Dermis blood vessel endothelial cell (primary cell): ENCODE data around the gene PRM3. TPM values are rescaled to one million over a fixed set of nuclear protein-coding genes. Genes with fewer than 3 reads are reported as not detected.
A peak's percentile ranks its signal among the peaks of the same experiment; 100 is the strongest.

Experiments used
- DNase-seq: peaks from one replicate; pipeline ENCODE4 v3.0.0; 2010
- total RNA-seq: library from RNA; depleted of rRNA; stranded (reverse); fragments of >200 nt; gene quantifications from 2 replicates; pipeline ENCODE4 v1.2.3, GENCODE V29; 2014

Gene PRM3, protein sequence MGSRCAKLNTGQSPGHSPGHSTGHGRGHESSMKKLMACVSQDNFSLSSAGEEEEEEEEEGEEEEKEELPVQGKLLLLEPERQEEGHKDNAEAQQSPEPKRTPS
- not detected in 2 replicates for total RNA-seq

DNA sequence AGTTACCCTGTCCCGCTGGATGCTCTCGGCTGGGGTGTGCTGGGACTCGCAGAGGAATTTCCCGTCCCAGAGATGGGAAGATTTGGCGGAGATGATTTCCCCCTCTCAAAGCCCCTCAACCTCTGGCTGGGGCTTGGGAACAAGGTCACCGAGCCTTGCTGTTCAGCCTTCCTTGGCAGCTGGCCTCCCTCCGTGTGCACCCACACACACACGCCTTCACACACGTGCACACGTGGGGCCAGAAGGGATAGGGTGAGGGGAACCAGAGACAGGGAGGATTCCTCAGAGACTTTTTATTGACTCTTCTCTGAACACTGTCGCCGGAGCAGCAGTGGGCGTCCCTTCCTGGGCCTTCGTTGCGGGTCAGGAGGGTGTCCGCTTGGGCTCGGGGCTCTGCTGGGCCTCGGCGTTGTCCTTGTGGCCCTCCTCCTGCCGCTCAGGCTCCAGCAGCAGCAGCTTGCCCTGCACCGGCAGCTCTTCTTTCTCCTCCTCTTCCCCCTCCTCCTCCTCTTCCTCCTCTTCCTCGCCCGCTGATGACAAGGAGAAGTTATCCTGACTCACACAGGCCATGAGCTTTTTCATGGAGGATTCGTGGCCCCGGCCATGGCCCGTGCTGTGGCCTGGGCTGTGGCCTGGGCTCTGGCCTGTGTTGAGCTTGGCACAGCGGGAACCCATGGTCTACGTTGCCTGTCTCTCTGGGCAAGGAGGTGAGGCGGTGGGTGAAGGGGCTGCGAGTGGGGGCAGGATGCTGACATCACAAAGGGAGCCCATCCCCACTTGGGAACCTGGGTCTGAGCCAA lies at the start of gene PRM3:
Gene PRM3 (minus strand): TSS at position 709 of the 800 bp plus-strand sequence. CDS start 34 bp downstream, at position 675.
- no peak for DNase-seq

DNA sequence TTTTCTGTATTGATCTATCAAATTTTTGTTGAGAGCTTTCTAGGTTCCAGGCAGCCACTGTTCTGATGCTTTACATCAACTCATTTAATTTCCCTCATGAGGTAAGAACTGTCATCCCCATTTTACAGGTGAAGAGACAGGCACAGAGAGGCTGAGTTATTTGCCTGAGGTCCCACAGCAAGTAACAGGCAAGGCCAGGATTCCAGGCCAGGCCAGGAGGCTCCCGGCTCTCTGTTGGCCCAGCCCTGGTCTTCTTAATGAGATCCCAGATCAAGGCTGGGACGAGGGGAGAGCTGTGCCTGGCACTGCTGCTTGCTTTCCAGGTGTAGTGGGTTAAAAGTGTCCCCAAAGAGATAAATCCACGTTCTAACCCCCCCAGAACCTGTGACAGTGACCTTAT lies 49.4 kb upstream of the PRM3 start:
- no peak for DNase-seq

GRCh38 chr16:11321662-11322061 lies 48.2 kb upstream of the PRM3 start:
- no peak for DNase-seq

DNA sequence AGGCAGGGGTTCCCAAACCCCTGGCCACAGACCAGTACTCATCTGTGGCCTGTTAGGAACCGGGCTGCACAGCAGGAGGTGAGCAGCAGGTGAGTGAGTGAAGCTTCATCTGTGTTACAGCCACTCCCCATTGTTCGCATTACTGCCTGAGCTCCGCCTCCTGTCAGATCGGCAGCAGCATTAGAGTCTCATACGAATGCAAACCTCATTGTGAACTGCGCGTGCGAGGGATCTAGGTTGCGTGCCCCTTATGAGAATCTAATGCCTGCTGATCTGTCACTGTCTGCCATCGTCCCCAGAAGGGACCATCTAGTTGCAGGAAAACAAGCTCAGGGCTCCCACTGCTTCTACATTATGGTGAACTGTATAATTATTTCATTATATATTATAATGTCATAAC lies 46.7 kb upstream of the PRM3 start:
- DNase-seq, result no peak

- peak; percentile 43 for DNase-seq
These were observed 46.2 kb upstream of the PRM3 start for GRCh38 chr16:11319529-11320146.

DNA sequence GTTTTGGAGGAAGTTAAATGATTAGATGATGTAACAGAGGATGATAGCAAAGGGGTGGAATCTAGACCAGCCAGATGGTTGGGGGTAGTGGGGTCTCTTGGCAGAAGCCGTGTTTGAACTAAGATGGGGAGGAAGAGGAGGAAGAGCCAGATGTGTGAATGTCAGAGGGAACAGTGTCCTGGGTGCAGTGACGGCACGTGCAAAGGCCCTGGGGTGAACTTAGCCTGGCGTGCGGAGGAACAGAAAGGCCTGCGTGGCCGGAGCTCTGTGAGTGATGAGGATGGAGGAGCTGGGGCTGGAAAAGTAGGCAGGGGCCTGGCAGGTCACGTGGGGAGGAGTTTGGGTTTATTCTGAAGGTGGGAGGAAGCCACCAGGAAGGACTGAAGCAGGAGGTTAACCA lies 45.4 kb upstream of the PRM3 start:
- DNase-seq, result no peak

GRCh38 chr16:11316331-11317015 lies 43.0 kb upstream of the PRM3 start:
- no peak for DNase-seq

GRCh38 chr16:11315510-11315909 lies 42.1 kb upstream of the PRM3 start:
- DNase-seq, result peak; percentile 56

GRCh38 chr16:11314309-11314894 lies 41.0 kb upstream of the PRM3 start:
- no peak for DNase-seq

DNA sequence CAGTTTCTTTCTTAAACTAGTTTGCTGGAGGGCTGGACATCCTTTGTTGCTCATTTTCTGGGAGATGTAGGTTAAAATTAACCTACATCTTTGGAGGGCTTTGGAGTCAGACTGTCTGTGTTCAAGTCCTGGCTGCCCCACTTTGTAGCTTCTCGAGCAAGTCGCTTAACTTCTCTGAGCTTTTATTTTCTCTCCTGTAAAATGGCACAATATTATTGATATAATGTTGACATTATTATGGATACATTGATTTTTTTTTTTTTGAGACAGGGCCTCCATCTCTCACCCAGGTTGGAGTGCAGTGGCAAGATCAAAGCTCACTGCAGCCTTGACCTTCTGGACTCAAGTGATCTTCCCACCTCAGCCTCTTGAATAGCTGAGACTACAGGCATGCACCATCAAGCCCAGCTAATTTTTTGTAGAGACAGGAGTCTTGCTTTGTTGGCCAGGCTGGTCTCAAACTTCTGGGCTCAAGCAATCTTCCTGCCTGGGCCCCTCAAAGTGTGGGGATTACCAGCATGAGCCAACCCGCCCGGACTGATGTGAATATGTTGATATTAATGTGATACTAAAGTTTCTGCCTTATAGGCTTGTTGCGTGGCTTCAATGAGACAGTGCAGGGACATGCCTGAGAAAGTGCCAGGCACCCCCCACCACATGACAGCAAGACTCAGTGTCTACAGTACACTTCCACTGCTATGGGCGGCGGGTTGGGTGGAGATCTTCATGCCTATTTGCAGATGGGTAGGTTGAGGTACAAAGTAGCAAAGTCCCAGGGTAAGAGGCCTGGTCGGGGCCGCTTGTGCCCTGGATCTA lies 40.3 kb upstream of the PRM3 start:
- DNase-seq, result no peak

GRCh38 chr16:11312718-11313492 lies 39.5 kb upstream of the PRM3 start:
- DNase-seq, result no peak

GRCh38 chr16:11310997-11311561 lies 37.6 kb upstream of the PRM3 start:
- peak; percentile 37 for DNase-seq

- DNase-seq, result no peak
These were observed 37.2 kb upstream of the PRM3 start for GRCh38 chr16:11310634-11310977.

- no peak for DNase-seq
These were observed 36.6 kb upstream of the PRM3 start for GRCh38 chr16:11309895-11310633.

GRCh38 chr16:11308493-11309283 lies 35.3 kb upstream of the PRM3 start:
- DNase-seq, result no peak

DNA sequence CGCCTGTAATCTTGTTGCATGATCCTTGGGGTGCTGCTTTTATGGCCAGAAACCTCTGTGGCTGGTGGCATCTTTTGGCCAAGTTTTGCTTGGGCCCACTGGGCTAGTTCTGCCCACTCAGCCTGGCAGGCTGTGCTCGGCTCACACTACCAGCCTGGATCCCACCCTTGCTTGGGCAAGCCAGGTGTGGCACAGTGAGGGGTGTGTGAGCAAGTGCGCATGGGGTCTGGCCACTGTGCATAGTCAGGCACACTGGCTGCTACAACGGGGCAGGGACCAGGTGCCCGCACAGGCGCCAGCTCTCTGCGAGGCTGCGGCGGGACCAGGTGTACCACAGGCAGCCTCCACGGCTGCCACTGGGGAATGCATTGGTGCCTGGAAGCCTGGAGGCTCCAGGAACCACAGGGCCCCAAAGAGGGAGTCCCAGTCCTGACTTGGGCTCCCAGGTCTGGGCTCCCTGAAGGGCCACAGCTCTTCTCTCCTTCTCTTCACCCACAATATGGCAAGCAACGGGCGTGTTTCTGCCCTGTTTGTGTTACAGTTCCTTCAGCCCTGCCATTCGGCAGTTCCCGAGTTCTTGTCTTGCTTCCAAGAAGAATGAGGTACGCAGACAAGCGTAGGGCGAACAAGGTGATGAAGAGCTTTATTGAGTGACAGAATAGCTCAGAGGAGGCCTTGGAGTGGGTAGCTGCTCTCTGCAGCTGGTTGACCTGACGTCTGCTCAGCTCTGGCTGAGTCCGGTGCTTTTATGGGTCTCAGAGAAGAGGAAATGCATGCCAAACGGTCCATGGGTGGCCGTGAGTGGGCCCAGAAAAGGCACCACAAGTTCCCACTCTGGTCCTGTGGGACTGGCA lies 34.4 kb upstream of the PRM3 start:
- DNase-seq, result no peak

GRCh38 chr16:11306997-11307638 lies 33.7 kb upstream of the PRM3 start:
- no peak for DNase-seq

DNA sequence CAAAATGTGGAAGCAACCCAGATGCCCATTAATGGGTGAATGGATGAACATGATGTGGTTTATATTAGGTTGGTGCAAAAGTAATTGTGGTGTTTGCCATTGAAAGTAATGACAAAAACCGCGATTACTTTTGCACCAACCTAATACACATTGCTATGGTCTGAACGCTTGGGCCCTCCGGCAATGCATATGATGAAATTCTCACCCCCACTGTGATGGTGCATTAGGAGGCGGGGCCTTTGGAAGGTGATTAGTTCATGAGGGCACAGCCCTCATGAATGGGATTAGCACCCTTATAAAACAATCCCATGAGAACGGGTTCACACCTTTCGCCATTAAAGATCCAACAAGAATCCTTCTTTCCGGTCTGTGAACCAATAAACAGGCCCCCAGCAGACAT lies 33.0 kb upstream of the PRM3 start:
- DNase-seq, result no peak
